B cell (primary cell): ENCODE data around the gene NLGN4X. TPM values are rescaled to one million over a fixed set of nuclear protein-coding genes. Genes with fewer than 3 reads are reported as not detected.

Experiments used
- ATAC-seq: fragments of 200-7000 bp; cut with Tn5 transposase; one replicate; pipeline ENCODE4 v1.10.0; 2021; ENCODE audit warnings: low read depth, mild to moderate bottlenecking, moderate number of reproducible peaks, moderate library complexity
- CTCF ChIA-PET: fragments of 350-600 bp; sonication (Branson Sonifier 250); formaldehyde crosslinking; loops from one replicate; lab custom pipeline; 2021; ENCODE audit warnings: antibody characterized with exemption, inconsistent platforms; lab: Charles Lee
- POLR2A ChIA-PET: fragments of 350-600 bp; sonication (Branson Sonifier 250); formaldehyde crosslinking; loops from one replicate; lab custom pipeline; 2021; ENCODE audit warnings: antibody characterized with exemption; lab: Charles Lee
- DNase-seq: peaks from one replicate; pipeline ENCODE4 v3.0.0; 2013
- H2AFZ ChIP-seq: 2 replicates; pipeline ENCODE4 v1.6.1; 2012; ENCODE audit warnings: mild to moderate bottlenecking, low read depth, low read length; ENCODE audit not compliant: insufficient read depth, poor library complexity, severe bottlenecking
- H3K27ac ChIP-seq, 2 donors: 1 replicate in 1 of 2; 2 replicates in 1 of 2; pipeline ENCODE4 v1.5.1; 2012 to 2013; ENCODE audit warnings: low read length in 2 of 2, mild to moderate bottlenecking in 2 of 2, moderate library complexity in 1 of 2
- H3K27me3 ChIP-seq, 4 experiments: fragments of 200-600 bp in 1 of 4; sonication (generic) in 1 of 4; replicated peaks in 1 of 4; 1 replicate in 2 of 4; 2 replicates in 2 of 4; pipeline versions ENCODE4 v1.6.1 to v1.7.0; 2013 to 2016; ENCODE audit warnings: low read length in 3 of 4, mild to moderate bottlenecking in 2 of 4, mixed read lengths in 1 of 4, moderate library complexity in 1 of 4; ENCODE audit not compliant: insufficient read depth in 4 of 4, control insufficient read depth in 3 of 4; ENCODE audit errors: control extremely low read depth in 1 of 4
- H3K36me3 ChIP-seq, 2 experiments: replicated peaks in 1 of 2; 1 replicate in 1 of 2; 2 replicates in 1 of 2; pipeline versions ENCODE4 v1.6.1 to v1.7.1; 2013; ENCODE audit warnings: low read length in 1 of 2; ENCODE audit not compliant: insufficient read depth in 2 of 2, control insufficient read depth in 1 of 2; ENCODE audit errors: control extremely low read depth in 1 of 2, extremely low read depth in 1 of 2
- H3K4me1 ChIP-seq, 2 donors: fragments of 200-600 bp in 1 of 2; sonication (generic) in 1 of 2; 1 replicate in 1 of 2; 2 replicates in 1 of 2; pipeline versions ENCODE4 v1.5.1 to v1.6.1; 2013 to 2017; ENCODE audit warnings: low read length in 2 of 2; ENCODE audit not compliant: control insufficient read depth in 2 of 2, insufficient read depth in 2 of 2
- H3K4me2 ChIP-seq: replicated peaks from 2 replicates; pipeline ENCODE3; 2012; ENCODE audit warnings: mild to moderate bottlenecking, low read depth, low read length; ENCODE audit not compliant: poor library complexity, severe bottlenecking
- H3K4me3 ChIP-seq, 5 experiments: fragments of 200-600 bp in 1 of 5; sonication (generic) in 1 of 5; 1 replicate in 3 of 5; 2 replicates in 2 of 5; pipeline versions ENCODE4 v1.5.1 to v1.7.0; 2011 to 2016; ENCODE audit warnings: low read length in 4 of 5, mild to moderate bottlenecking in 4 of 5, low read depth in 2 of 5, control low read depth in 1 of 5, moderate library complexity in 1 of 5; ENCODE audit not compliant: insufficient read depth in 1 of 5; ENCODE audit errors: control extremely low read depth in 1 of 5, extremely low read depth in 1 of 5
- H3K79me2 ChIP-seq: fragments of 200-600 bp; sonication (generic); one replicate; pipeline ENCODE4 v1.6.0; 2016; ENCODE audit warnings: low read length; ENCODE audit not compliant: control insufficient read depth, insufficient read depth
- H3K9ac ChIP-seq: fragments of 200-600 bp; sonication (generic); 2 replicates; pipeline ENCODE4 v1.6.1; 2017; ENCODE audit warnings: mild to moderate bottlenecking, low read length, moderate library complexity
- H3K9me3 ChIP-seq, 3 donors: one replicate each; pipeline versions ENCODE4 v1.6.1 to v1.7.1; 2013; ENCODE audit warnings: low read length in 2 of 3; ENCODE audit not compliant: control insufficient read depth in 2 of 3, insufficient read depth in 1 of 3; ENCODE audit errors: control extremely low read depth in 1 of 3
- H4K20me1 ChIP-seq: 2 replicates; pipeline ENCODE4 v1.6.0; 2012; ENCODE audit warnings: mild to moderate bottlenecking, low read length; ENCODE audit not compliant: insufficient read depth, control insufficient read depth, poor library complexity, severe bottlenecking
- H3K27ac Mint-ChIP-seq: one replicate; pipeline ENCODE4 v1.8.0; 2021; ENCODE audit warnings: mixed read lengths
- H3K27me3 Mint-ChIP-seq: one replicate; pipeline ENCODE4 v1.8.0; 2021; ENCODE audit warnings: mixed read lengths
- H3K4me1 Mint-ChIP-seq: one replicate; pipeline ENCODE4 v1.8.0; 2021; ENCODE audit warnings: mixed read lengths
- H3K4me3 Mint-ChIP-seq: one replicate; pipeline ENCODE4 v1.8.0; 2021; ENCODE audit warnings: mixed read lengths
- H3K9me3 Mint-ChIP-seq: one replicate; pipeline ENCODE4 v1.8.0; 2022; ENCODE audit warnings: mixed read lengths; ENCODE audit not compliant: insufficient read depth
- CTCF ChIP-seq: fragments of 200-600 bp; IDR thresholded peaks from one replicate; pipeline ENCODE4 v1.8.0; 2022; ENCODE audit warnings: antibody characterized with exemption, mild to moderate bottlenecking
- EZH2 ChIP-seq: IDR thresholded peaks from 2 replicates; pipeline ENCODE4 v1.6.1; 2012; ENCODE audit warnings: borderline replicate concordance, low read depth, mild to moderate bottlenecking, moderate library complexity, low read length; ENCODE audit not compliant: insufficient read depth, poor library complexity, severe bottlenecking
- WGBS: methylation state at CpG from one replicate; pipeline ENCODE4 v1.1.5; 2013; ENCODE audit warnings: missing lambda C conversion rate; ENCODE audit not compliant: insufficient coverage; 5-methylcytosine and 5-hydroxymethylcytosine counted together
- intact Hi-C: fragments of 100-400 bp; cut with micrococcal nuclease; formaldehyde crosslinking; loops from one replicate; pipeline ENCODE4 v1.10.0; 2022
- polyA plus RNA-seq: library from polyadenylated mRNA; depleted of rRNA; stranded (reverse); fragments of >200 nt; gene quantifications from 2 replicates; pipeline ENCODE4 v1.2.3, GENCODE V29; 2012
- total RNA-seq, 2 donors: library from RNA; stranded (reverse); fragments of 120-200 nt in 1 of 2; gene quantifications; 1 replicate in 1 of 2; 2 replicates in 1 of 2; pipeline versions ENCODE4 v1.2.3 to v1.2.4, GENCODE V29; 2013 to 2022

Gene NLGN4X
- total and polyA plus RNA-seq, 2 donors (not counting 1 experiment from before 2014, with no cell fraction given): 0.09 to 0.34 TPM

GRCh38 chrX:6187256-6187655 lies 41.4 kb downstream of the NLGN4X start:
- H3K9me3 Mint-ChIP-seq: no peaks in the 10 kb centered on the region
- no peak overlapping the region for H3K27ac ChIP-seq
- H3K27ac Mint-ChIP-seq: no peak overlapping the region
- no peak overlapping the region for H3K9ac ChIP-seq
- no peak overlapping the region for H3K4me3 Mint-ChIP-seq
- H4K20me1 ChIP-seq: no peaks in the 10 kb centered on the region
- ChIA-PET POLR2A (no interaction called here), CTCF (interaction anchor here (0.6 kb wide), 1 partner anchor 1005 kb away, joined by 4 read pairs; no protein-coding TSS in a partner anchor)
- H3K79me2 ChIP-seq: no peaks in the 10 kb centered on the region
- H3K36me3 ChIP-seq: no peaks in the 10 kb centered on the region
- H3K27me3 ChIP-seq: no peaks in the 10 kb centered on the region
- H3K4me2 ChIP-seq: no peak overlapping the region
- intact Hi-C loops: no loop called here
- 95% methylated on average over 11 of the region's 28 CpGs for WGBS
- no peak for DNase-seq
- ATAC-seq: no peak
- H3K9me3 ChIP-seq: no peaks in the 10 kb centered on the region
- H2AFZ ChIP-seq: no peak overlapping the region
- no peak for TF ChIP-seq CTCF
- TF ChIP-seq EZH2: no peak
- no peaks in the 10 kb centered on the region for H3K4me1 Mint-ChIP-seq
- no peaks in the 10 kb centered on the region for H3K4me1 ChIP-seq
- H3K27me3 Mint-ChIP-seq: no peaks in the 10 kb centered on the region
- H3K4me3 ChIP-seq: no peak overlapping the region

- no peak overlapping the region for H2AFZ ChIP-seq
- no peak for ATAC-seq
- CTCF ChIA-PET: no interaction called here
- no peaks in the 10 kb centered on the region for H3K9me3 ChIP-seq
- H3K9me3 Mint-ChIP-seq: no peaks in the 10 kb centered on the region
- intact Hi-C loops: no loop called here
- no peak for DNase-seq
- no peak overlapping the region for H3K4me3 ChIP-seq
- no peak overlapping the region for H3K9ac ChIP-seq
- no CpG with 5 or more reads among the region's 4 CpGs for WGBS
- no peaks in the 10 kb centered on the region for H3K4me1 Mint-ChIP-seq
- POLR2A ChIA-PET: no interaction called here
- H3K79me2 ChIP-seq: no peaks in the 10 kb centered on the region
- no peak overlapping the region for H3K4me2 ChIP-seq
- no peaks in the 10 kb centered on the region for H3K4me1 ChIP-seq
- no peak overlapping the region for H3K4me3 Mint-ChIP-seq
- H3K27me3 Mint-ChIP-seq: no peaks in the 10 kb centered on the region
- no peak overlapping the region for H3K27ac ChIP-seq
- TF ChIP-seq EZH2 (no peak), CTCF (no peak)
- H3K27me3 ChIP-seq: no peaks in the 10 kb centered on the region
- no peaks in the 10 kb centered on the region for H4K20me1 ChIP-seq
- no peaks in the 10 kb centered on the region for H3K36me3 ChIP-seq
- no peak overlapping the region for H3K27ac Mint-ChIP-seq
Measured at GRCh38 chrX:6184900-6185515, 43.7 kb downstream of the NLGN4X start.
